PC-9 (cell line): ENCODE data around the gene TAOK1.

Experiments used
- EZH2 ChIP-seq: fragments of 200-600 bp; sonication (generic); IDR thresholded peaks from 2 replicates; pipeline ENCODE4 v1.8.0; 2017; ENCODE audit warnings: antibody characterized with exemption, low read depth
- TF ChIP-seq, protein P1 (sequence below): fragments of 200-600 bp; sonication (generic); conservative IDR thresholded peaks from 2 replicates; pipeline ENCODE4 v1.6.1; 2017; ENCODE audit warnings: mixed run types, antibody characterized with exemption, mild to moderate bottlenecking, moderate library complexity

DNA sequence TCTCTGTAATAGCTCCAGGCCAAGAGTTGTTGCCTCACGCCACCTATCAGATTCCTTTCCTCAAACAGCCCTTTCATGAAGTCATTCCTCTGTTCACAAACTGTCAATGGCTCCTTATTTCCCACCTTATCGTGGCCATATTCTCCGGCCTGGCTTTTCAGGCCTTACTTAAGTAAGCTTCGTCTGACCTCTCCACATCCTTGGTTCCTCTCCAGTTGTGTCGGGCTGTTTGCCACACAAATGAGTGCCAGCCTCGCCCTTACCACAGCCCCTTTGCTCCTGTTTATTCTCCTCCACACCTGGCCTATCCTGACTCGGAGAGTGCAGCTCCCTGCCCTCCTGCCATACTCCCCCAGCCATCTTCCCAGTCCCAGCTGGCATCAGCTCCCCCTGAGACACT, 180.4 kb downstream of the TAOK1 start:
- TF ChIP-seq, protein P1, sequence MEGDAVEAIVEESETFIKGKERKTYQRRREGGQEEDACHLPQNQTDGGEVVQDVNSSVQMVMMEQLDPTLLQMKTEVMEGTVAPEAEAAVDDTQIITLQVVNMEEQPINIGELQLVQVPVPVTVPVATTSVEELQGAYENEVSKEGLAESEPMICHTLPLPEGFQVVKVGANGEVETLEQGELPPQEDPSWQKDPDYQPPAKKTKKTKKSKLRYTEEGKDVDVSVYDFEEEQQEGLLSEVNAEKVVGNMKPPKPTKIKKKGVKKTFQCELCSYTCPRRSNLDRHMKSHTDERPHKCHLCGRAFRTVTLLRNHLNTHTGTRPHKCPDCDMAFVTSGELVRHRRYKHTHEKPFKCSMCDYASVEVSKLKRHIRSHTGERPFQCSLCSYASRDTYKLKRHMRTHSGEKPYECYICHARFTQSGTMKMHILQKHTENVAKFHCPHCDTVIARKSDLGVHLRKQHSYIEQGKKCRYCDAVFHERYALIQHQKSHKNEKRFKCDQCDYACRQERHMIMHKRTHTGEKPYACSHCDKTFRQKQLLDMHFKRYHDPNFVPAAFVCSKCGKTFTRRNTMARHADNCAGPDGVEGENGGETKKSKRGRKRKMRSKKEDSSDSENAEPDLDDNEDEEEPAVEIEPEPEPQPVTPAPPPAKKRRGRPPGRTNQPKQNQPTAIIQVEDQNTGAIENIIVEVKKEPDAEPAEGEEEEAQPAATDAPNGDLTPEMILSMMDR, result no peak
- TF ChIP-seq EZH2, result no peak
